SJSA1 (cell line): Measurements from ENCODE around the gene LILRB1. TPM values are rescaled to one million over a fixed set of nuclear protein-coding genes. Genes with fewer than 3 reads are reported as not detected.
"Not testable (repeated sequence)": the region's sequence is repeated elsewhere in the genome, so short reads cannot be mapped to it uniquely, and the experiment has no call there.

ENCODE experiments used
- DNase-seq, 2 experiments: peaks; one replicate each; pipeline ENCODE4 v3.0.0-alpha.2; 2015 to 2020; ENCODE audit warnings: low spot score in 2 of 2, low read depth in 1 of 2
- H3K27ac ChIP-seq: fragments of 250-450 bp; sonication (Bioruptor Pico); 2 replicates; pipeline ENCODE4 v1.5.1; 2020; ENCODE audit warnings: mild to moderate bottlenecking, moderate library complexity
- H3K27me3 ChIP-seq: fragments of 250-450 bp; sonication (Bioruptor Pico); replicated peaks from 2 replicates; pipeline ENCODE4 v1.5.1; 2020; ENCODE audit warnings: mild to moderate bottlenecking, moderate library complexity
- H3K36me3 ChIP-seq: fragments of 250-450 bp; sonication (Bioruptor Pico); 2 replicates; pipeline ENCODE4 v1.5.1; 2020; ENCODE audit warnings: mild to moderate bottlenecking
- H3K4me1 ChIP-seq: fragments of 250-450 bp; sonication (Bioruptor Pico); replicated peaks from 2 replicates; pipeline ENCODE4 v1.6.1; 2021; ENCODE audit warnings: mild to moderate bottlenecking
- H3K4me3 ChIP-seq: fragments of 250-450 bp; sonication (Bioruptor Pico); 2 replicates; pipeline ENCODE4 v1.5.1; 2020; ENCODE audit warnings: mild to moderate bottlenecking
- H3K9me3 ChIP-seq: fragments of 250-450 bp; sonication (Bioruptor Pico); replicated peaks from 2 replicates; pipeline ENCODE4 v1.5.1; 2020; ENCODE audit warnings: mild to moderate bottlenecking
- total RNA-seq: library from RNA; depleted of rRNA; stranded (reverse); fragments of >200 nt; shearing (Covaris generic); gene quantifications from 2 replicates; pipeline ENCODE4 v1.2.3, GENCODE V29; 2014; rRNA removed

LILRB1 gene
- total RNA-seq = not detected in 2 replicates

DNA sequence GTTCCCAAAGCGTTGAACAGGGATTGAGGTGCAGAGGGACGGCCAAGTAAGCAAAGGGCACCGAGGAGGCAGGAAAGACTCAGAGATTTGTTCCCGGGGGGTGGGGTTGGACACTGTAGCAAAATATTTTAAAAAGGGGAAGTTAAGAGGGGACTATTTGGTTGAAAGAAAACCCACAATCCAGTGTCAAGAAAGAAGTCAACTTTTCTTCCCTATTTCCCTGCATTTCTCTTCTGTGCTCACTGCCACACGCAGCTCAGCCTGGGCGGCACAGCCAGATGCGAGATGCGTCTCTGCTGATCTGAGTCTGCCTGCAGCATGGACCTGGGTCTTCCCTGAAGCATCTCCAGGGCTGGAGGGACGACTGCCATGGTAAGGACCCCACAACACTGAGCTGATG is at the start of gene LILRB1:
TSS of gene LILRB1 (plus strand) at position 223 of the 400 bp plus-strand sequence. CDS start 590 bp downstream, outside the sequence.
- H3K4me1 ChIP-seq, H3K27ac ChIP-seq, H3K36me3 ChIP-seq, H3K4me3 ChIP-seq, H3K9me3 ChIP-seq, DNase-seq, H3K27me3 ChIP-seq: not testable (repeated sequence)

DNA sequence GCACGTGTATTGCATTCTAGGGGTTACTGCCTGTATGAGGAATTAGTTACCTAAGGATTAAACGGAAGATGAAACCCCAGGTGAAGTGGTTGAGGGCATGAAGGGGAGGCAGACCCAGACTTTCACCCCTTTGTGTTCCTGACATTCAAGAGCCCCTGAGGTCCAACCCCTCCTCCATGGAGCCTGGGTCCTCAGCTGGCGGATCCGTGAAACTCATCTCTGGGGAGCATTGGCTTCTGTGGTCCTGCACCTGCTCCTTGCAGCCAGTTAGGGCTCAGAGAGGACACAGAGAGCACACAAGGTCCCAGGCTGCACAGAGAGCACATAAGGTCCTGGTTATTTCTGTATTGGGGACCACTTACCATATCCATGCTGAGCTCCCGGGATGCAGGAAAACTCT is 43.9 kb upstream of the LILRB1 start:
- H3K4me3 ChIP-seq = no peak overlapping the region
- no peak for DNase-seq
- no peak overlapping the region for H3K27ac ChIP-seq
- no peaks in the 10 kb centered on the region for H3K9me3 ChIP-seq
- no peaks in the 10 kb centered on the region for H3K4me1 ChIP-seq
- no peaks in the 10 kb centered on the region for H3K36me3 ChIP-seq
- 0 out of 2 replicates have a peak, but pooled peaks cover 3% of the 10 kb centered on the region for H3K27me3 ChIP-seq

DNA sequence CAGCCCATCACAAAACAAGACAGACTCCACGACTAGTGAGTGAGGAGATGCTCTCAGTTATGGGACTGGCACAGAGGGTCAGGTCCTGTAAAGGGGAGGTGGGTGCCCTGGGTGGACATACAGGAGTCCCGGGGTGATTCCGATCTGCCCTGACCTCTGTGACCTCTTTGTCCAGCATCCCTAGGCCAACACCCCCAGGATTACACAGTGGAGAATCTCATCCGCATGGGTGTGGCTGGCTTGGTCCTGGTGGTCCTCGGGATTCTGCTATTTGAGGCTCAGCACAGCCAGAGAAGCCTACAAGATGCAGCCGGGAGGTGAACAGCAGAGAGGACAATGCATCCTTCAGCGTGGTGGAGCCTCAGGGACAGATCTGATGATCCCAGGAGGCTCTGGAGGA is 43.3 kb upstream of the LILRB1 start:
- no peak overlapping the region for H3K4me3 ChIP-seq
- no peaks in the 10 kb centered on the region for H3K36me3 ChIP-seq
- no peak for DNase-seq
- 0 out of 2 replicates have a peak, but pooled peaks cover 3% of the 10 kb centered on the region for H3K27me3 ChIP-seq
- no peak overlapping the region for H3K27ac ChIP-seq
- H3K4me1 ChIP-seq = no peaks in the 10 kb centered on the region
- H3K9me3 ChIP-seq = no peaks in the 10 kb centered on the region

DNA sequence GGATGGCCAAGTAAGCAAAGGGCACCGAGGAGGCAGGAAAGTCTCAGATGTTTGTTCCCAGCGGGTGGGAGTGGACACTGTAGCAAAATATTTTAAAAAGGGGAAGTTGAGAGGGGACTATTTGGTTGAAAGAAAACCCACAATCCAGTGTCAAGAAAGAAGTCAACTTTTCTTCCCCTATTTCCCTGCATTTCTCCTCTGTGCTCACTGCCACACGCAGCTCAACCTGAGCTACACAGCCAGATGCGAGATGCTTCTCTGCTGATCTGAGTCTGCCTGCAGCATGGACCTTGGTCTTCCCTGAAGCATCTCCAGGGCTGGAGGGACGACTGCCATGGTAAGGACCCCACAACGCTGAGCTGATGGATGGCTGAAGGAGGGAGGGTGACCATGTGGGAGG is 36.8 kb upstream of the LILRB1 start, which contains the start of gene LILRA1:
TSS of gene LILRA1 (plus strand) at position 188 of the 400 bp plus-strand sequence. CDS start 613 bp downstream, outside the sequence.
- DNase-seq, H3K27ac ChIP-seq, H3K4me3 ChIP-seq, H3K27me3 ChIP-seq, H3K9me3 ChIP-seq, H3K4me1 ChIP-seq, H3K36me3 ChIP-seq: not testable (repeated sequence)

DNA sequence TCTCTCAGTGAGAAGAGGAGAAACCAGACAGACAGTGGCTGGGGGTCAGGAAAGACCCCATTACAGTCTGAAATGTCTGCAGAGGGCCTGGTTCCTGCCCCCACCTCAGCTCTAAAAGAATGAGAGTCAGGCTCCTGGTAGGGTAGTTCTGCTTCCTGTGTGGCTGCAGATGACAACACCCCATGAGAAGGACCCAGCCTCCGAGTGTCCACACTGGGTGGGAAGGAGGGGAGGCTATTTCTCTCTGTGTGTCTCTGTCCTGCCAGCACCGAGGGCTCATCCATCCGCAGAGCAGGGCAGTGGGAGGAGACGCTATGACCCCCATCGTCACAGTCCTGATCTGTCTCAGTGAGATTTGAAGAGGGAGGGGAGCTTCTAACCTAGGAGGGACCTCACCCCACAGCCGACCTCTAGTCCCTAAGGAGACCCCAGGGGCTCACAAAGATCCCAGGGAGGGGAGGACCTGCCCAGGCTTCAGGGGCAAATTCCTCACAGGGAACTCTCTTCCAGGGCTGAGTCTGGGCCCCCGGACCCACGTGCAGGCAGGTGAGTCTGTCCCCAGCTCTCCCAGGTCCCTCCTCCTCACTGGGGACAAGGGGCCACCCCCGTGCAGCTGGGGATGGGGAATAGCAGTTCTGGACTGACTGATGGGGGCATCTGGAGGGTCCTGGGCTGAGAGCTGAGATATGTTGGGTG is 36.2 kb upstream of the LILRB1 start:
- H3K4me3 ChIP-seq, H3K27me3 ChIP-seq, DNase-seq, H3K9me3 ChIP-seq, H3K36me3 ChIP-seq, H3K27ac ChIP-seq, H3K4me1 ChIP-seq: not testable (repeated sequence)

DNA sequence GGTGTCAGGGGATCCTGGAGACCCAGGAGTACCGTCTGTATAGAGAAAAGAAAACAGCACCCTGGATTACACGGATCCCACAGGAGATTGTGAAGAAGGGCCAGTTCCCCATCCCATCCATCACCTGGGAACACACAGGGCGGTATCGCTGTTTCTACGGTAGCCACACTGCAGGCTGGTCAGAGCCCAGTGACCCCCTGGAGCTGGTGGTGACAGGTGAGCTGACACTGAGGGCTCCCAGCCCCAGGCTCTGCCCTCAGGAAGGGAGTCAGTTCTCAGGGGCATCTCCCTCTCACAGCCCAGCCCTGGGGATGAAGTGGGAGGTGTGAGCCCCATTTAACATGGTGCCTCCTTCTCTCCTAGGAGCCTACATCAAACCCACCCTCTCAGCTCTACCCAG is 35.5 kb upstream of the LILRB1 start:
- Histone ChIP-seq H3K27me3 (0 out of 2 replicates have a peak, but pooled peaks cover 3% of the 10 kb centered on the region), H3K9me3 (no peaks in the 10 kb centered on the region), H3K4me1 (no peaks in the 10 kb centered on the region)

DNA sequence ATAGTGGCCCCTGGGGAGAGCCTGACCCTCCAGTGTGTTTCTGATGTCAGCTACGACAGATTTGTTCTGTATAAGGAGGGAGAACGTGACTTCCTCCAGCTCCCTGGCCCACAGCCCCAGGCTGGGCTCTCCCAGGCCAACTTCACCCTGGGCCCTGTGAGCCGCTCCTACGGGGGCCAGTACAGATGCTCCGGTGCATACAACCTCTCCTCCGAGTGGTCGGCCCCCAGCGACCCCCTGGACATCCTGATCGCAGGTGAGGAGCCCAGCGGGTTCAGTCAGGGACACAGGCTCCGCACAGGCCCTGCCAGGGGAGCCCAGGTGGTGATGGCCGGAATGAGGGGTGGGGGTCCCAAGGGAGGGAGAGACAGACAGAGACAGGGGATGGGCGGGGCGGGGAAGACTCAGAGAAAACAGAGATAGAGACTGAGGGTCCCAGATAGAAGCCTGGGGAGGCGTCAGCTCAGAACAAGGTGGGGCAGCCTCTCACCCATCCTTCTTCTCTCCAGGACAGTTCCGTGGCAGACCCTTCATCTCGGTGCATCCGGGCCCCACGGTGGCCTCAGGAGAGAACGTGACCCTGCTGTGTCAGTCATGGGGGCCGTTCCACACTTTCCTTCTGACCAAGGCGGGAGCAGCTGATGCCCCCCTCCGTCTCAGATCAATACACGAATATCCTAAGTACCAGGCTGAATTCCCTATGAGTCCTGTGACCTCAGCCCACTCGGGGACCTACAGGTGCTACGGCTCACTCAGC is 34.4 kb upstream of the LILRB1 start:
- H3K27me3 ChIP-seq, DNase-seq, H3K9me3 ChIP-seq, H3K4me1 ChIP-seq, H3K27ac ChIP-seq, H3K36me3 ChIP-seq, H3K4me3 ChIP-seq: not testable (repeated sequence)

More for the DNA sequence above, 35.5 kb upstream of the LILRB1 start:
- DNase-seq = no peak
- H3K27ac ChIP-seq = no peak overlapping the region
- no peak overlapping the region for H3K4me3 ChIP-seq
- no peaks in the 10 kb centered on the region for H3K36me3 ChIP-seq

DNA sequence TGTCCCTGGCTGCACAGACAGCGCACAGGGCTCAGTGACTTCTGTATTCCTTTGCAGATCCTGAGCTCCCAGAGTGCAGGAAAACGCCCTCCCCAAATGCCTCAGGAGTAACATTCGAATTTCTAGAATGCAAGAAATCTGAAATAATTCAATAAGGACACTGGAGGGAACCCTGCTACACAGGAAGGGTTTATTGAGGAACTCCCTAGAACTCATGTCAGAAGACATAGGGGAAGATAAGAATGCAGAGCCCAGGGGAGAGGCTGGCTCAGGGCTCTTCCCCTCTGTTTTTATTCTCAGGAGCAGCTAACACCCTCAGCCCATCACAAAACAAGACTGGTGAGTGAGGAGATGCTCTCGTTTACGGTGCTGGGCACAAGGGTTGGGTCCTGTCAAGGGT is 30.1 kb upstream of the LILRB1 start:
- Histone ChIP-seq H3K27me3 (0 out of 2 replicates have a peak, but pooled peaks cover 3% of the 10 kb centered on the region), H3K9me3 (no peaks in the 10 kb centered on the region), H3K27ac (no peak overlapping the region), H3K4me3 (no peak overlapping the region), H3K36me3 (no peaks in the 10 kb centered on the region), H3K4me1 (no peaks in the 10 kb centered on the region)
- DNase-seq = no peak

DNA sequence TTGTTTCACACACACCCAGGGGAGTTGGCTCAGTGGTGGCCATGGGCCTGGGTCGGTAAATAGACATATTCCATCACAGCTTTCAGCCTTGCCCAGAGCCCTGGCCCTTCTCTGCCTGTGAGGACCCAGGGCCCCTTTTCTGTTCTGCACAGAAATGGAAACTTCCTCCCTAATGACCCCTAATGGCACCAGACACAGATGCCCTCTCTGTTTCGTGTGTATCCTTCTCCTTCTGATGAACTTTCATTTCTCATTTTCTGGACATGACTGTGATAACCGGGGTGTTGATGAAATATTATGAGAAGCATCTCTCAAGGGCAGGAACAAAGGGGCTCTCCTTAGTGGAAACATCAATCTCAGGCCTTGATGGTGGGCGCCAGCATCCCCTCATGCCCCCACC is 24.1 kb upstream of the LILRB1 start:
- H3K4me1 ChIP-seq = no peaks in the 10 kb centered on the region
- no peak overlapping the region for H3K4me3 ChIP-seq
- no peak for DNase-seq
- H3K9me3 ChIP-seq = no peaks in the 10 kb centered on the region
- H3K27me3 ChIP-seq = no peaks in the 10 kb centered on the region
- H3K36me3 ChIP-seq = no peaks in the 10 kb centered on the region
- H3K27ac ChIP-seq = no peak overlapping the region

DNA sequence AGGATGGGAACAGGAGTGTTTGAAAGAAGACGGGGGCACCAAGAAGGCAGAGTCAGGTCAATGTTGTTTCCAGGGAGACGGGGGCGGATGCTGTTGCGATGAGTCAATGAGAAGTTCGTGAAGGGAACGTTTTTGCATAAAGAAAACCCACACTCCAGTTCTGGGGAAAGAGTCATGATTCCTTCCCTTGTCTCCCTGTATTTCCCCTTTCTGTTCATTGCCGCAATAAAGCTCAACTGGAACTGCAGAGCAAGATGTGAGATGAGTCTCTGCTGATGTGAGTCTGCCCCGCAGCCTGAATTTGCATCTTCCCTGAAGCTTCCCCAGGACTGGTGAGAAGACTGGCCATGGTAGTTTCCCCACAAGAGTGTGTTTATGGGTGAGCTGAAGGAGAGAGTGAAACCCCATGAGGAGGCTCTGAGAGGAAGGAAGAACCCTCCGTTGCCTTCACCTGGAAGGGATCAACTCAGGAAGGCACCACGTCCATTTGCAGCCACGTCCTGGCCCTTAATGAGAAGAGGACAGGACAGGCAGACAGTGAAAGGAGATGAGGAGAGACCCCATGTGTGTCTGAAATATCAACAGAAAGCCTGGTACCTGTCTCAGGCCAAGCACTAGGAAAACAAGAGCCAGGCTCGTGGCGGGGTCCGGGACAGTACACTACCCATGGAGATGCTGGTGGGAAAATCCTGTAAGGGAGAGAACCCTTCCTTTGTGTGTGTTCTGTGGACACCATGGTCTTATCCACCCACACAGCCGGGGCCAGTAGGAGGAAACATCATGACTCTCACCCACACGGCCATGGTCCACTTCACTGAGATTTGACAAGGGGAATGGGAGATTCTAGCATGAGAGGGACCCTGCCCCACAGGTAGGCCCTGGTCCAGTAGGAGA is 23.1 kb upstream of the LILRB1 start:
- DNase-seq = no peak
- Histone ChIP-seq H3K27ac (no peak overlapping the region), H3K4me1 (no peaks in the 10 kb centered on the region), H3K9me3 (no peaks in the 10 kb centered on the region), H3K4me3 (no peak overlapping the region), H3K36me3 (no peaks in the 10 kb centered on the region), H3K27me3 (no peaks in the 10 kb centered on the region)

DNA sequence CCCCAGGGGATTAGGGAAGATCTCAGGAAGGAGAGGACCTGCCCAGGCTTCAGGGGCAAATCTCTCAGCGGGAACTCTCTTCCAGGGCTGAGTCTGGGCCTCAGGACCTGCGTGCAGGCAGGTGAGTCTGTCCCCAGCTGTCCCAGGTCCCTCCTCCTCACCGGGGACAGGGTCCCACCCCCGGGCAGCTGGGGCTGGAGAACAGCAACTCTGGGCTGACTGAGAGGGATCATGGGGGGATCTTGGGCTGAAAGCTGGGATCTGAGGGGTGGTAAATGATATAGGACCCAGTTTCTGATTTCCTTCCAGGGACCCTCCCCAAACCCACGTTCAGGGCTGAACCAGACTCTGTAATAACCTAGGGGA is 22.5 kb upstream of the LILRB1 start:
- Histone ChIP-seq H3K9me3 (no peaks in the 10 kb centered on the region), H3K27ac (no peak overlapping the region), H3K27me3 (no peaks in the 10 kb centered on the region), H3K4me1 (no peaks in the 10 kb centered on the region), H3K4me3 (no peak overlapping the region), H3K36me3 (no peaks in the 10 kb centered on the region)
- DNase-seq = no peak

DNA sequence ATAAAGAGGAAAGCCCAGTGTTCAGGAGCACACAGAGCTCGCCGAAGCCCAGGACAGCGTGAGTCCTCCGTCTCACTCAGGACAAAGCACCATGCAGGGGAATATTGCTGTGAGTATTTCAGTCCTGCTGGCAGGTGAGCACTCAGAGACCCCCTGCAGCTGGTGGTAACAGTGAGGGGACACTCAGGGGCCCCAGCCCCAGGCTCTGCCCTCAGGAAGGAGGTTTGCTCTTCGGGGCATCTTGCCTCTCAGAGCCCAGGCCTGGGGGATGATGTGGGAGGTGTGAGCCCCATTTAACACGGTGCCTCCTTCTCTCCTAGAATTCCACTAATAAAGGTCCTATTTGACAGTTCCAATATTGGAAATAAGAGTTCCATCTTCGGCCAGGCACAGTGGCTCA is 22.1 kb upstream of the LILRB1 start:
- Histone ChIP-seq H3K27ac (no peak overlapping the region), H3K4me3 (no peak overlapping the region), H3K36me3 (no peaks in the 10 kb centered on the region), H3K9me3 (no peaks in the 10 kb centered on the region), H3K4me1 (no peaks in the 10 kb centered on the region), H3K27me3 (no peaks in the 10 kb centered on the region)
- DNase-seq = no peak

DNA sequence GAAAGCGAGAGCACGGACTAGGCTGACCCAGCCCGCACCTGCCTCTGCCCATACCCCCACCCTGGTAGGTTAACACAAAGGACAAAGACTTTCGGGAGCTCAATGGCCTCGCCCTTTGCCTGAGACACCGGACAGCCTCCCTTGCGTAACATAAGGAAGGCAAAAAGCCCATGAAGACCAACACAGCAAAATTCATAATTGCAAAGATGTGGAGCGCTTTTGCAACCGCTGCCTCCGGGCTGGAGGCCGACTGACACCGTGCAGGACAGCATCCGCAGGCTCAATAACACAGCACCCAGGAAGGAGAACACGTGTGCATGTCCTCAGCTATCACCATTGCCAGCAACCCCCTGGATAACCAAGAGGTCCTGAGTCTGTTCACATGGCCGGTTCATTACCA is 21.5 kb upstream of the LILRB1 start:
- no peaks in the 10 kb centered on the region for H3K36me3 ChIP-seq
- no peaks in the 10 kb centered on the region for H3K4me1 ChIP-seq
- no peak overlapping the region for H3K27ac ChIP-seq
- DNase-seq = no peak
- no peak overlapping the region for H3K4me3 ChIP-seq
- H3K27me3 ChIP-seq = no peaks in the 10 kb centered on the region
- no peaks in the 10 kb centered on the region for H3K9me3 ChIP-seq
